Stimulated activated CD4-positive, alpha-beta T cell treated with anti-CD3 and anti-CD28 coated beads, Interleukin-2, amount 100 ng/mL, for 4 hours (primary cell): ENCODE measurements around the gene PRMT7.
"Not testable (repeated sequence)": the region's sequence is repeated elsewhere in the genome, so short reads cannot be mapped to it uniquely, and the experiment has no call there.

ENCODE experiments used
- DNase-seq: peaks from one replicate; pipeline ENCODE4 v3.0.0-alpha.2; 2020; ENCODE audit warnings: low read depth

Gene PRMT7

DNA sequence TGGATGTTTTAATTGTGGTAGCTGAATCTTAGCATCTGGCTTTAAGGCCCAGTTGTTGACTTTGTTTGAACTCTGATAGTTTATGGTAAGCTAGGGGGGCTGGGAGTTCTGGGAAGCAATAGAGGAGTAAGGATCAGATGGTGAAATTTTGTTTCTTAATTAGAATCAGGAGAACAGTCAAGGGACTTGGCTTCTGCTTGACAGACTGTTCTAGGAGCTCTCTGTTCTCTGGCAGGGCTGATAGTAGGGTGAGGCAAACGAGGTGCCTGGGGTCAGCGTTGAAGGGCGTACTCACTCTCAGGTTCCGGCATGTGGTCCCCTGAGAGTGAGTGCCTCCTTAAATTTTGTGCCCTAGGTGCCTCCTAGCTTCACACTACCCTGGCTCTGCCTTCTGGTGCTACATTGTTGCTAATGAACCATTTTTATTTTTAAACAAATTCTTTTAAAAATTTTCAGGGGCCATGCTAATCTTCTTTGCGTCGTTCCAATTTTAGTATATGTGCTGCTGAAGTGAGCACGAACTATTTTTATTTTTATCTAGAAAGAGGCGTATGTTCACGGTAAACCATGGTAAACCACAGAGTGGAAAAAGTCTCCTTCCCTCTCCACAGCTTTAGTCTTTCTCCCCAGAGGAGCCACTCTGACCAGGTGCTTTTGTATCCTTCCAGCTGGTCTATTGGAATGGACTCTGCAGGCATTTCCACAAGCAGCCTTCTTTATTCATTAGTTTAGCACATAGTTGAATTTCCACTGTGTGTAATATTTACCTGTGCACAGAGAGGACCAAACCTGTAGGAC is 26.8 kb upstream of the PRMT7 start:
- no peak for DNase-seq

DNA sequence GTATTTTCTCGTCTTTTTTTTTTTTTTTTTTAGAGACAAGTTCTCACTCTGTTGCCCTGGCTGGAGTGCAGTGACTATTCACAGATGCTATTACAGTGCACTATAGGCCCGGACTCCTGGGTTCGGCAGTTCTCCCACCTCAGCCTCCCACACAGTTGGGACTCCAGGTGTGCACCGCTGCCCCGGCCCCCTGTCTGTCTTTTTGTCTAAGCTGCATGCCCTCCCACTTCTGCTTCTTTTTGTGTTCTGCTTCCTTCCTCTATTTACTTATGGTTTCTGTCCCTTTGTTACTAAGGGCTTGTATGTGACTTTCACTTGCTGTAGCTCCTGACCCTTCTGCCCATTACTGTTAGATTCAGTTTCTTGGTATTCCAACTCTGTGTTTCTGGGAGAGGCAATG is 26.0 kb upstream of the PRMT7 start:
- no peak for DNase-seq

DNA sequence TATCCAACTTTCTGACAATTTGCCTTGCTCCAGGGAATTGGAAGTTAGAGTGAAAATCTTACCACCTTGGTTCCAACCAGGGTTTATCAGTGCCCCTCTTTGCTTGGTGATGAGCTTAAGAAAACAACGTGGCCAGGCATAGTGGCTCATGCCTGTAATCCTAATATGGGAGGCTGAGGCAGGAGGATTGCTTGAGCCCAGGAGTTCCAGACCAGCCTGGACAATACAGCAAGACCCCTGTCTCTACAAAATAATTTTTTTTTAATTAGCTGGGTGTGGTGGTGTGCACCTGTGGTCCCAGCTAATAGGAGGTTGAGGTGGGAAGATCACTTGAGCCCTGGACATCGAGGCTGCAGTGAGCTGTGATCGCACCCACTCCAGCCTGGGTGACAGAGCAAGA is 25.1 kb upstream of the PRMT7 start:
- DNase-seq: no peak

DNA sequence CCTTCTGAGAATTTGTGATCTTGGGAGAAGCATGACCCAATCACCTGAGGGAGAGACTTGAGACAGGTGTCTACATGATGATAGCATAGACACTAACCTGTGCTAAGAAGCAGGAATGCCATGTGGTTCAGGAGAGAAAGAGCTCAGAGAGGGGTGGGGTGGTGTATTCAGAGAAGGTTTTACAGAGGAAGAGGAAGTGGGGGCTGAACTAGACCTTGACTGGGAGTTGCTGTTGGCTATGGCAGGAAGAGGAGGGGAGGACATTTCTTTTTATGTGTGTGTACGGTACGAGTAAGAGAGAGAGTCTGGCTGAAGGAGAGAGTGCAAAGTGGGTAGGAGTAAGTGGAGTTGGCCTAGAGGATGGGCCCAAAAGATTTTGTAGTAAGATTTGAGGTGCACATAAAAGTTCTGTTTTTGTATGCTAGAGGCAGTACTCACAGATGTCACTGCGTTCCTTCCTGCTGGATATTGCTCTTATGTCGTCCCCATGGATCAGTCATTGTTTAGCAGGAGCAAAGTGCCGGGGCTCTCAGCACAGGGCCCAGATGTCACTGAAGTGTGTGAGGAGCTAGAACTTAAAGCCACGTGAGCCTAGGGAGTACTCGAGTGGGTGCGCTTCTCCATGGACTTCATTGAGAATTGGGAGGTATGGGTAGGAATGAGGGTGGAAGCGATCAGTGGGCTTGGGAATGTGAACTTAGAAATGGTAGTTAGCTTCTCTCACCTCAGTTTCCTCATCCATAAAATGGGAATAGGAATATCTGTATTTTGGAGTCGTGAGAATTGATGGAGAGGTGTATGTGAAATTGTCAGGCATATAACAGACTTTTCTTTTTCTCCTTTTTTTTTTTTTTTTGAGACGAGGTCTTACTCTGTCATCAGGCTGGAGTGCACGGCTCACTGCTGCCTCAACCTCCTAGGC is 24.4 kb upstream of the PRMT7 start:
- no peak for DNase-seq

DNA sequence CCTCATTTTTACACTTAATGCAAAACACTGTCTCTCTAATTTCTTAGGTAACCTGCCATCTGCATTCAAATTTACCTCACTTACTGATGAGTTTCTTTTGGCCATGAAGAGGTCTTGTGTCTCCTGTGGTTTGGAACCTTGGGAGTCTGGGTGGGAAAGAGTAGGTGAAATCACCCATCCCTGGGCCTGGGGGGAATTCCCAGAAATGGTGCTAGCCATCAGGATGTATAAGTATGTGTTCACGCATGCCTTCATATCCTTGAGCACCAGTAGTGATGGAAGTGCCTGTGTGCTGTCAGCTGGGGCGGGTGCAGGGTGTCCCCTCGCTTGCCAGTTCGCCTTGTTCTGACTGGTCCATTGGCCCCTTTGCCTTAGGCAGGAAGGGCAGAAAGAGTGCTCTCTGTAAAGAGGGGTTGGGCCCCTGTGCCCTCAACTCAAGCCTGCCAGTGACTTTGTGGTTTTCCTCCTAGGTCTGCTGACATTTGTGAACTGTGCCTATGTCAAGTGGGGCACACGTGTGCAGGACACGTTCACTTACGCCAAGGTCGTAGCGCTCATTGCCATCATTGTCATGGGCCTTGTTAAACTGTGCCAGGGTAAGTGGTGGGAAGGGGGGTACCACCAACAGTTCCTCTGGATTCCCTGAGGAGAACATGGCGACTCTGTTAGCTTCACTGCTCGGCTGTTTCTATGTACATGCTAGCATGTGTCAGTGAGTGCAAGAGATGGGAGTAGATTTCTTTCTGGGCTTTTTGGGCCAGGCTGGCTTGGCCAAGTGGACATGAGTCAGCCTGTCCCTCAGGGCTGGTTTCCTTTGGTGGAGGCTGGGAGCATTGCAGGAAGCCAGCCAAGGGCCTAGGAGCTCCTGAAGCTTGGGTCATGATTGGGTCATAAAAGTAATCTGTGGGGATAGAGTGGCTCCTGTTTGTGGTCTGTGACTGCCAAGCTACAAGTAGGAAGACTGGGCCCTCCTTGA is 23.3 kb upstream of the PRMT7 start:
- no peak for DNase-seq

DNA sequence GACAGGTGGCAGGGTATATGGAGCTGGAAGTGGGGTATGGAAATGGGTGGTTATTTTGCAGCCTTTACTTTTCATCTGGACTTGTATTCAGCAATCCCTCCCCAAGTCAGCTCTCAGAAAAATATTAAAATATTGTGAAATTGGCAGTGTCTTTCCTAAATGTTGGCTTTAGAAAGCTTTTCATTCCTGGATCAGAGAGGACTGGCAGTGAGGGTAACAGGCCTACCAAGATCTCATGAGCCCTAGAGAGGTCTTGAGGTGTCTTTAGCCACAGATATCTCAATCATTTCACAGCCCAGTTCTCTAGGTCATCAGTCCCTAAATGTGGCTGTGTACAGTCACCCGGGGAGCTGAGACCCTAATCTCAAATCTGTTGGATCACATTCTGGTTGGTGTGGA is 22.6 kb upstream of the PRMT7 start:
- no peak for DNase-seq

DNA sequence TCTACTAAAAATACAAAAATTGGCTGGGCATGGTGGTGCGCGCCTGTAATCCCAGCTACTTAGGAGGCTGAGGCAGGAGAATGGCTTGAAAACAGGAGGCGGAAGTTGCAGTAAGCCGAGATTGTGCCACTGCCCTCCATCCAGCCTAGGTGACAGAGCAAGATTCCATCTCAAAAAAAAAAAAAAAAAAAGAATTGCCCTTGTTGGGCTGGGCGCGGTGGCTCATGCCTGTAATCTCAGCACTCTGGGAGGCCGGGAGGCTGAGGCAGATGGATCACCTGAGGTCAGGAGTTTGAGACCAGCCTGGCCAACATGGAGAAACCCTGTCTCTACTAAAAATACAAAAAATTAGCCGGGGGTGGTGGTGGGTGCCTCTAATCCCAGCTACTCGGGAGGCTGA is 22.0 kb upstream of the PRMT7 start:
- not testable (repeated sequence) for DNase-seq

DNA sequence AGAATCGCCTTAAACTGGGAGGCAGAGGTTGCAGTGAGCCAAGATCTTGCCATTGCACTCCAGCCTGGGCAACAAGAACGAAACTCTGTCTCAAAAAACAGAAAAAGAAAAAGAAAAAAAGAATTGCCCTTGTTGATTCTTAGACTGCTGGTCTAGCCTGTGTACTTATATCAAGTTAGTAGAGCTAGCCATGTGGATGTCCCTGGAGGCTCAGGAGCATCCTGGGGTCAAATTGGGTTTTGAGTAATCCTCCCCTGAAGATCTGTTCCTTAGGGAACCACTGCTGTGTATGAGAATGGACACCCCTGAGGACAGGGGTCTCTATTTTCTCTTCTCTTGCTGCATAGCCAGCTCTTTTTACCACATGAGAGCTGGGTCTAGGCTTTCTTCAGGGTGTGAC is 21.6 kb upstream of the PRMT7 start:
- no peak for DNase-seq

DNA sequence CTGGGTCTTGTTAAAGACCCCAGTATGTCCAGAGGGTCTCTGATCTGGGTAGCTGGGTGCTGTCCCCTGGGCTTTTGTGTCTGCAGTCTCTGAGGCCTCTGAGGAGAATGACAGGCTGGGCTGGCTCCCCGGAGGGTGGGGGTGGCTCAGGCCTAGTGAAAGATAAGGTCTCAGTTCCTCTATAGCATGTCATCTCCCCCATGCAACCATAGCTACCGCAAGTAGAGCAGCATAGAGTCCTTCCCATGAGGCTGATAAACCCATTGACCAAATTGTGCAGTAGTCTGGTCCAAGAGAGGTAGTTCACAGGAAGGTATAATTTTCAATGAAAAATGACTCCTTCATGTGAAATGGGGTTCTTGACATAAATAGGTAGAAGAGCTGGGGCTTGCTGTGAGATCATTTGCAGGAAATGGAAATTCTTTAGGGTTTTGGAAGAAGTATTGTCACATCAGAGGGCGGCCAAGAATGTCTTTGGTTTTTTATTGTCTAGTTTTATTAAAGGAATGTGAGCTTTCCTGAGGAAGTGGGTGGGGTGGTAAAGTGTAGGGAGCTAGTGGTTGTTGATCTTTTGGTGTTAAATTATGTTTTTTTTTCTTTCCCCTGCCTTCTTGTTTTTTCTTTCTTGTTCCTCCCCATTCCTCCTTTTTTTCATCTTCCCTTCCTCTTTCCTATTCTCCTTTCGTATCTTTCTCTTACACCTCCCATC is 21.0 kb upstream of the PRMT7 start:
- DNase-seq: peak; percentile 33

DNA sequence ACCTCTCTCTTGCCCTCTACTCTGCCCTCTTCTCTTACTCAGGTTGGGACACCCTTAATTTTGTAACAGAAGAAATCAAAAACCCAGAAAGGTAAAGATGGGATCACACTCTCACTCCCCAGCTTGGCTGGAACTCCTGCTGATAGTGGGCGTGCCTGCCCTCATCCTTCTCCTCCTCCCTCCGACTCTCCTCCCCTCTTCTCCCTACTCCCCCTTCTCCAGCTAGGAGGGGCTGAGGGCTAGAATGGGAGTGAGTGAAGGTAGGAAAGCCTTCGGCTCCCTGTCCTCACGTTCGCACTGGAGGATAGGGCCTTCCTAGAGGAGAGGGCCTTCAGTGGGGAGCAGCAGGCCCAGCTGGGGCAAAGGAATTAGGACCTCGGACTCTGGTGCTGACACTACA is 20.4 kb upstream of the PRMT7 start:
- DNase-seq: no peak

DNA sequence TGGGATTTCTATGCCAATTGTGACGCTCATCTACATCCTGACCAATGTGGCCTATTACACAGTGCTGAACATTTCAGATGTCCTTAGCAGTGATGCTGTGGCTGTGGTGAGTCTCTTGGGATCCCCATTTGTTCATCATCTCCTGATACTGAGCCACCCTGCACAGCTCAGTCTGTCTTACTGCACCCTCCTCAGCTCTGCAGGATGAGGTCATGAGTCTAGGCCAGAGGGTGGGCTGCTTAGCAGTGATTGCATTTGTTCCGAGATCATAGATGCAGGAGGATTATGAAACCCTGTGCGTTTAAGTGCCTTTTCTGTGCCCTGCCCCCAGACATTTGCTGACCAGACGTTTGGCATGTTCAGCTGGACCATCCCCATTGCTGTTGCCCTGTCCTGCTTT is 19.6 kb upstream of the PRMT7 start:
- DNase-seq: no peak

DNA sequence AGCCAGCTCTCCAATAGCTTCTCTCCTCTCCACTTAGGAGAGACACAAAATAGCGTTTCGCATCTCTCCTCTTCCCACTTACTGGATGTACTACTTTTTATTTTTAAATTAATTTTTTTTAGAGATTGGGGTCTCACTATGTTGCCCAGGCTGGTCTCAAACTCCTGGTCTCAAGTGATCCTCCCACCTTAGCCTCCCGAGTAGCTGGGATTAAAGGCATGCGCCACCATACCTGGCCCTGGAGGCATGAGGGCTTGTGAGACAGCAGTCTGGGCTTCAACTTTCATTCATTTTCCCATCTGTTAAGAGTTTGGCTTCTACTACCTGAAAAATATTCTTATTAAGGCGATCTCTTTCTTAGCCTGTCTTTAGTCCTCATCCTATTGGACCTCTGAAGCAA is 18.4 kb upstream of the PRMT7 start:
- DNase-seq: no peak

DNA sequence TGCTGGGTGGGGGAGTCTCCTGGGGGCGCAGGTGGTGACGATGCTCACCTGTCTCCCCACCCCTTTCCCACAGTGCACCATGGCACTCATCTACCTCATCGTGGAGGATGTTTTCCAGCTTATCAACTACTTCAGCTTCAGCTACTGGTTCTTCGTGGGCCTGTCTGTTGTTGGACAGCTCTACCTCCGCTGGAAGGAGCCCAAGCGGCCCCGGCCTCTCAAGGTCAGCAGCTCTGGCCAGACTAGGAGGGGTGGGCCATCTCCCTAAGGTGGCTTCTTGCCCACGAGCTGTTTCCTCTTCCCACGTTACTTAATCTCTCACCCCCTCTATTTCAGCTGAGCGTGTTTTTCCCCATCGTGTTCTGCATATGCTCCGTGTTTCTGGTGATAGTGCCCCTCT is 14.5 kb upstream of the PRMT7 start:
- no peak for DNase-seq

DNA sequence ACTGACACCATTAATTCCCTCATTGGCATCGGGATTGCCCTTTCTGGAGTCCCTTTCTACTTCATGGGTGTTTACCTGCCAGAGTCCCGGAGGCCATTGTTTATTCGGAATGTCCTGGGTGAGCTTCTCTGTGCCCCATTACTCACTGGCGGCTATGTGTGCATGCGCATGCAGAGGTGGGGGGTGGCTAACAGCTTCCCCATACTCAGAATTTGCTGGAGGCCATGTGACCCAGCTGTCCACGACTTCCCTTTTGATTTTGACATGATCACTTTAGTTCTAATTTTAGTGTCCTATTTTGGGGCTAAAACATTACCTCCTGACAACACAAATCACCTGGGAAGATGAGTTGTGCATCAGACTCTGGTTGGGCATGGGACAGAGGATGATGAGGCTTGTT is 14.1 kb upstream of the PRMT7 start:
- DNase-seq: no peak

DNA sequence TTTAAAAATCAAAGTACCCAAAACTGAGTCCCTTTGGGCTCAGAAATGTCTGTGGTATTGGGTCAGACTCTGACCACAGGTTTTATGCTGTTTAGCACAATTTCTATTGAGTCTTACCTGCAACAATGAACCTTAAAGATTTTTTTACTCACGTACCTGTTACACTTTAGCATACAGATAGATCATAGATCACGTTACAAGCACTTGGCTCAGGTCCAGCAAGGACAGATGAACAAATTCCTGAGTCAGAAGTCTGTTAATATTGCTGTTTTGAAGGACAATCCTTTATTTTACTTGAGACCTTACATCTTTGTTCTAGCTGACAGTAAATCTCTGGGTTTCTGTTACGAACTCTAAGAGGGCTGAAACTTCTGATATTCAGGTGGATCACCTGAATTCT is 12.9 kb upstream of the PRMT7 start:
- no peak for DNase-seq

DNA sequence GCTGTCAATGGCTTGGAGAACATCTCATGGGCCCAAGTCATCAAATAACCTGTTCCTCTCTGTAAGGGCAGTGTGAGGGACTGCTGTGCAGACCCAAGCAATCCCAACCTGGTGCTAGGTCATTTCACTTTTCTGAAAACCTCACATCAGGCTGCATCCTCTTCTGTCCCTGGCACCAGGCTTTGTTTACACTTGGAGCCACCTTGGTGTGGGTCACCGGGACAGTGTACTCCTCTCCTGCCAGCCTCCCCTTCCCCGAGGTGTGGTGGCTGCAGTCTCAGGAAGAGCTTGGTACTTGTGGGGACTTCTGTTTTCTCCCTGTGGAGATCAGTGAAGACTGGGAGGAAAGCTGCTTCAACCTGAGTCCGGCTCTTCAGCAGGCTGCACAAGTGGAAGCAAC is 12.5 kb upstream of the PRMT7 start:
- no peak for DNase-seq

DNA sequence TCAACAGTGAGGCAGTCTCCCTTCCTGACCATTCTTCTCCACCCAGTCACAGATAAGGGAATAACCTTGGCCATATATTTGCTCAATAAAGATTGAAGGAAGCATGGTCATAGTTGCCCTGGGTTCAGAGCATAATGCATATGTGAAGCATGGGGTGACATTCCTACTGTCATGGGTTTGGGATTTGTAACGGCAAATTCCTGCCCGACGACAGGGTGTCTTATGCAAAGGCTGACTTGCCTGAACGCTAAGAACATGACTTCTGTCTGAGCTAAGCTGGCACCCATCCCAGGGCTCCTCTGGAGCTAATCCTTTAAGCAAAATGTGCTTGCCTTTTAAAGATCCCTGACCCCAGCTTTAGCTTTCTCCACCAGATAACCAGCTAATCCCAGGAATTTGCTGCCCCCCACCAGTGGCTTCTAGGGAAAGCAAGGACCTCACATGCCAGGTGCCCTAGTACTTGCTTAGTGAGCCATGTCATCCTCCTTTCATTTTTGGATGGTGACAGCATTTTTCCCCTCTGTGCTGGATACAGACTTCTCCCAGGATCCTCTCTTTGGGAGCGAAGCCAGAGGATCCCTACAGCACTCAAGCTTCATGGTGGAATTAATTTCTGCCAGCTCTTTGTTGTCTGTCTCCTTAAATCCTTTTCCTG is 11.8 kb upstream of the PRMT7 start:
- no peak for DNase-seq

DNA sequence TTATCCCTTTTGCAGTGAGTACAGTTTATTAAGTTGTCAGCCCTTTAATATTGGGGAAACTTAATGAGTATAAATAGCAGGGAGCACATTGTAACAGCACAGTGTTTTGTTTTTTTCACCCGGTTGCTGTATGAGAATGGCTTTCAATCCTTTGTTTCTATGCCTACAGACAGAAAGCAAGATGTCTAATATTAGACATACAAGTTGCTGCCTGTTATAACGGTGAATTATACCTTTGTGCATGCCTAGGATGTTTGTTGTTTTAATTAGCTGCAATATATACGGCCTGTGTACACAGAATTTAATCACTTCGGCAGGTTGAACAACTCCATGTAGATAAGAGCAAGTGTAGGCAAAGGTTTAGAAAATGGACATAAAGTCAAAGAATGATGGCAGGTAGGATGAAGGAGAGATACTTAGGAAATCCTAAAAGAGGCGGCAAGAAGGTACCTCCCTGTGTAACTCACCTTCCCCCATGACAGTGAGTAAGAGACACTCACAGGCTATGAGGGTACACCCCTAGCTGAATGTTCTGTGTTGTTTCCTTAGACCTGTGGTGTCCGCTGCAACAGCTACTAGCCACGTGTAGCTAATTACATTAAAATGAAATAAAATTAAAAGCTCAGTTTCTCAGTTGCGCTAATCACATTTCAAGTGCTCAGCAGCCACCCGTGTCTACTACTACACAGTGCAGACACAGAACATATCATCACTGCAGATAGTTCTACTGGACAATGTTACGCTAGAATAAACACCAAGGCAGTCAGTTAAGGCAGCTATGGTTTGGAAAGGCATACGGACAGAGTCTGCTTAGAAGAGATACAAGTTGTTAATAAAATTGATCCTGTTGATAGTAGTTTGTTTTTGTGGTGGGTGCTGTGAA is 11.0 kb upstream of the PRMT7 start:
- DNase-seq: no peak

DNA sequence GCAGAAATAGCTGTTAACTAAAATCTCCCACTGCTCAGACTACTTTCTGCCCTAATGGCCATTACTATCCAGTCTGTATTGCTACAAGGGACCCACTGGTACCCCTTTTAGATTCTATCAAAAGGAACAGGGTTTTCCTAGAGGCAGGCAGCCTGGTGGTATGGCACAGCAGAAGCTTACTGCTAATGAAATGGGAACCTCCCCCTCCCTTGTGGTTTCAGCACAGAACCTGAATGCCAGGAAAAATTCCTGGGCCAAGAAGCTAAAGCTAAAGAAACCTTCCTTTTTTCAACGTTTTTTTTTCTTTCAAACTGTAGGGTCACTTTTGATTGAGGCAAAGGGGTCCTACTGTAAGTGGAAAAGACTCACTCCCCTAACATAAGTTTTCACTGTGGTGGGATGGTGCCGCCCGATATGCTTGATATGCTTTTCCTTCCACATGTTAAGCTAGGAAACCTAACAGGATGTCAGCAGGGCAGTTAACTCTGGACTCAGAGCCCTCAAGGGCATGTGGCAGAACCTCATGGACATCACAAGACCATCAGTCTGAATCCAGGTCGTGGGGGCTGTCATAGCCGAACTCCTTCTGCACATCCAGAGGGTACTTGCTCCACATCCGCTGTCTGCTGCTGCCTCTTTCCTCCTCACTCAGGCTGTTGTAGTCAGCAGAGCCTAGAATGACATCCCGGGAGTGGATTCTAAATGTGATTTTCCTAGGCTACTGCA is 9.9 kb upstream of the PRMT7 start:
- DNase-seq: no peak
